Activated B cell treated with CpG ODN at 0.5 μM for 24 hours (primary cell): ENCODE results near the gene GGPS1. TPM values are rescaled to one million over a fixed set of nuclear protein-coding genes. Genes with fewer than 3 reads are reported as not detected.
"Not testable (repeated sequence)": the region's sequence is repeated elsewhere in the genome, so short reads cannot be mapped to it uniquely, and the experiment has no call there.

Source experiments
- ATAC-seq: fragments of 200-7000 bp; cut with Tn5 transposase; one replicate; pipeline ENCODE4 v1.10.0; 2021; ENCODE audit warnings: low read depth, mild to moderate bottlenecking, moderate library complexity
- CTCF ChIA-PET: fragments of 350-600 bp; sonication (Branson Sonifier 250); formaldehyde crosslinking; loops from one replicate; lab custom pipeline; 2021; ENCODE audit warnings: antibody characterized with exemption; lab: Charles Lee
- POLR2A ChIA-PET: fragments of 350-600 bp; sonication (Branson Sonifier 250); formaldehyde crosslinking; loops from one replicate; lab custom pipeline; 2021; ENCODE audit warnings: antibody characterized with exemption; lab: Charles Lee
- DNase-seq: peaks from one replicate; pipeline ENCODE4 v3.0.0; 2022
- H3K27ac Mint-ChIP-seq: one replicate; pipeline ENCODE4 v1.8.0; 2020; ENCODE audit warnings: mixed read lengths
- H3K27me3 Mint-ChIP-seq: one replicate; pipeline ENCODE4 v1.8.0; 2021; ENCODE audit warnings: mixed read lengths
- H3K36me3 Mint-ChIP-seq: one replicate; pipeline ENCODE4 v1.8.0; 2021; ENCODE audit warnings: low read depth, mixed read lengths
- H3K4me1 Mint-ChIP-seq: one replicate; pipeline ENCODE4 v1.8.0; 2021; ENCODE audit warnings: mixed read lengths
- H3K4me3 Mint-ChIP-seq: one replicate; pipeline ENCODE4 v1.8.0; 2020; ENCODE audit warnings: mild to moderate bottlenecking, mixed read lengths
- H3K9me3 Mint-ChIP-seq: one replicate; pipeline ENCODE4 v1.8.0; 2020; ENCODE audit warnings: mixed read lengths
- CTCF ChIP-seq: fragments of 200-600 bp; IDR thresholded peaks from one replicate; pipeline ENCODE4 v1.8.0; 2022; ENCODE audit warnings: antibody characterized with exemption, mild to moderate bottlenecking
- intact Hi-C: fragments of 100-400 bp; cut with micrococcal nuclease; formaldehyde crosslinking; loops from one replicate; pipeline ENCODE4 v1.15.1; 2024
- total RNA-seq: library from RNA; stranded (reverse); gene quantifications from 2 replicates; pipeline ENCODE4 v1.2.3, GENCODE V29; 2022

The GGPS1 gene
- total RNA-seq, 1 donor from 2014 or later = 33.8 TPM

- no peak for TF ChIP-seq CTCF
- H3K36me3 Mint-ChIP-seq = peaks cover 11% of the 10 kb centered on the region
- H3K4me1 Mint-ChIP-seq = peaks cover 65% of the 10 kb centered on the region
- H3K4me3 Mint-ChIP-seq = peak overlapping the region; percentile 30
- peak; percentile 60 for ATAC-seq
- peak overlapping the region; percentile 79 for H3K27ac Mint-ChIP-seq
- DNase-seq = no peak
- intact Hi-C loops = loop anchor here (2.0 kb wide), 1 partner anchor 18 kb away; no protein-coding TSS in a partner anchor
- POLR2A ChIA-PET = no interaction called here
- H3K27me3 Mint-ChIP-seq = no peaks in the 10 kb centered on the region
- CTCF ChIA-PET = no interaction called here
- no peaks in the 10 kb centered on the region for H3K9me3 Mint-ChIP-seq
Measured at GRCh38 chr1:235304549-235305451, 23.6 kb upstream of the GGPS1 start.

- DNase-seq (no peak), ATAC-seq (no peak)
- ChIA-PET CTCF (interaction anchor here (0.7 kb wide), 1 partner anchor 220 kb away, joined by 3 read pairs; no protein-coding TSS in a partner anchor), POLR2A (interaction anchor here (0.7 kb wide), 1 partner anchor 828 kb away, joined by 3 read pairs; the partner anchor contains the start of gene TARBP1)
- H3K27ac Mint-ChIP-seq = no peak overlapping the region
- H3K4me1 Mint-ChIP-seq = peaks cover 59% of the 10 kb centered on the region
- H3K27me3 Mint-ChIP-seq = no peaks in the 10 kb centered on the region
- TF ChIP-seq CTCF = no peak
- no peaks in the 10 kb centered on the region for H3K9me3 Mint-ChIP-seq
- peaks cover 23% of the 10 kb centered on the region for H3K36me3 Mint-ChIP-seq
- intact Hi-C loops = no loop called here
- no peak overlapping the region for H3K4me3 Mint-ChIP-seq
Measured at GRCh38 chr1:235307158-235308124, 20.9 kb upstream of the GGPS1 start.

- H3K27ac Mint-ChIP-seq, POLR2A ChIA-PET, DNase-seq, H3K4me3 Mint-ChIP-seq, ATAC-seq, H3K27me3 Mint-ChIP-seq, CTCF ChIA-PET, H3K9me3 Mint-ChIP-seq, intact Hi-C loops: not testable (repeated sequence)
- peaks cover 61% of the 10 kb centered on the region for H3K4me1 Mint-ChIP-seq
- peaks cover 29% of the 10 kb centered on the region for H3K36me3 Mint-ChIP-seq
Measured at GRCh38 chr1:235309206-235309605, 19.2 kb upstream of the GGPS1 start.

GRCh38 chr1:235313262-235313661, 15.1 kb upstream of the GGPS1 start:
- ATAC-seq (no peak), DNase-seq (no peak)
- no peak overlapping the region for H3K27ac Mint-ChIP-seq
- ChIA-PET CTCF (interaction anchor here (2.1 kb wide), 1 partner anchor 60 kb away, joined by 5 read pairs; no protein-coding TSS in a partner anchor), POLR2A (no interaction called here)
- no peaks in the 10 kb centered on the region for H3K27me3 Mint-ChIP-seq
- intact Hi-C loops = no loop called here
- H3K4me3 Mint-ChIP-seq = peak overlapping the region; percentile 3
- no peak for TF ChIP-seq CTCF
- H3K36me3 Mint-ChIP-seq = peaks cover 34% of the 10 kb centered on the region
- H3K4me1 Mint-ChIP-seq = peaks cover 53% of the 10 kb centered on the region
- no peaks in the 10 kb centered on the region for H3K9me3 Mint-ChIP-seq

- TF ChIP-seq CTCF = no peak
- Mint-ChIP-seq H3K9me3 (no peaks in the 10 kb centered on the region), H3K4me3 (no peak overlapping the region), H3K27me3 (no peaks in the 10 kb centered on the region), H3K4me1 (peaks cover 60% of the 10 kb centered on the region), H3K27ac (no peak overlapping the region), H3K36me3 (peaks cover 42% of the 10 kb centered on the region)
- DNase-seq (no peak), ATAC-seq (no peak)
- ChIA-PET POLR2A (no interaction called here), CTCF (interaction anchor here (0.8 to 2.1 kb wide), 2 partner anchors 44 to 61 kb away, joined by 3 to 5 read pairs; no protein-coding TSS in a partner anchor)
- intact Hi-C loops = no loop called here
Measured at GRCh38 chr1:235313931-235314678, 14.3 kb upstream of the GGPS1 start.
